HG02885 (cell line): ENCODE data around the gene KPTN.
A peak's percentile ranks its signal among the peaks of the same experiment; 100 is the strongest.

Experiments used
- ATAC-seq: cut with Tn5 transposase; IDR thresholded peaks from one replicate; pipeline ENCODE4 v1.9.1; 2021; ENCODE audit warnings: mild to moderate bottlenecking; ENCODE audit not compliant: unreplicated experiment, poor library complexity

KPTN gene

DNA sequence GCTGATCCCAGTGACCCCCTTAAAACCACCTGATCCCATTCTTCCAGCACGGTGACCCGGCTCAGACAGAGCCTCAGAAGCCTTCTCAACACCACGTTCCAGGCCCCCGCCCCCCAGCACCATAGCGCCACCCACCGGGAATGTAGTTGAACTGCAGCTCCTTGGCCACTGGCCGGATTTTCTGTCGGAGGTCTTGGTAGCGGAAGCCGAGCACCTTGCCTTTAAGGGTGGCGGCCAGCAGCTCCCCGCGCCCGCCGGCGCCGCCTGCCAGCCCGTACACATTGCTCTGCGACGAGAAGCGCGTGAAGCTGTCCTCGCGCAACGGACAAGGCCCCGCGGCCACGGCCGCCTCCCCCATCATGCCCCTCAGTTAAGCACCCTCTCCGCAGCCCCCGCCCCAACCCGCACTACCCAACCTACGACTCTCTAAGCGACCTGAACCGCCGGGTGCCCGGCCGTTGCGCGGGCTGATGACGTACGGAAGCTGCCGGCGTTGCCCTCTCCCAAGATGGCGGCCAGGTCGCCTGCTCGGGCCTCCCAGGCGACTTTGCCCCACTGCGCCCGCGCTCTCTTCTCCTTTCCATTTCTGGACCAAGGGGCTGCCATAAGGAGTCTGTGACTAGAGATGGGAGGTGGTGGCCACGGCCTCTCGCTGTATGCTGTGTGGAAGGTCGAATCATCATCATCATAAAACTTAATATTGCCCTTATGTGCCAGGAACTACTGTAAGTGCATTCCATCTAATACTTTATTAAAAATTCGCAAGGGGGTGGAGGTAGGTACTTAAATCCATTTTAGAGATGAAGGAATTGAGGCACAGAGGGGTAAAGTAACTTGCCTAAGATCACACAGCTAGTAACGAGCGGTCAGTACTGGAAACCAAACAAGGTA lies at the start of gene KPTN:
Gene KPTN, minus strand, starts transcription at position 420 of the 891 bp plus-strand sequence. Its CDS starts 59 bp downstream, at position 361.
- ATAC-seq, result peak; percentile 84

GRCh38 chr19:47531640-47532387 lies 47.8 kb upstream of the KPTN start:
- ATAC-seq, result no peak

DNA sequence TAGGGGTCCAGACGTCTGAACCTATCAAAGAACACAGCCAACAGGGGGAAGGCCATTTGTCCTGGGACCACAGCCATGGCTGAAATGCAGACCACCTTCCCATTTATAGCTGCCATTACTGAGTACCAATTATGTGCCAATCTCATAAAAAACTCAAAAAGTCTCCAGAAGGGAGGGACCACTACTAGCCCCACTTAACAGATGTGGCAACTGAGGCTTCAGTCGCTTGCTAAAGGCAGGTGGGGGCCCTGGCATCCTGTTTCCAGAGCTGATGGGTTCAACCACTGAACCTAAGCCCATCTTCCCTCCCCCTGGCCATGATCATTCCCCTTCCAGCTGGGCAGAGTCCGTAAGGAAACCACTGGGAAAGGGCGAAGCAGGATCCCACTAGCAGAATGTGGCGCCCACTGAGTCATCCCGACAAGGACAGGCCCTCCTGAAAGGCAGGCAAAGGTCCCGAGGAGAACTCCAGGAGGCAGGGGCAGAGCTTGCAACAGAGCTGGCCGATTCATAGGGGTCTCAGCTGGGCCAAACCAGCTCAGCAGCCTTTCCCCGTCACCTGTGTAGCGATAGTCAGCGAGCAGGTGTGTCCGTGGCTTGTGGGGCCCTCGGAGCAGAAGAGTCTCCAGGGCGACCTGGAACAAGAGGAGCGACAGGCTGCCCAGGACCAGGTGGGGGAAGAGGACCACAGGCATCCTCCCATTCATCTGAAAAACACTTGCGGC lies 45.2 kb upstream of the KPTN start:
- ATAC-seq, result no peak

GRCh38 chr19:47526798-47527197 lies 42.8 kb upstream of the KPTN start:
- no peak for ATAC-seq

GRCh38 chr19:47523473-47523872 lies 39.5 kb upstream of the KPTN start:
- no peak for ATAC-seq

DNA sequence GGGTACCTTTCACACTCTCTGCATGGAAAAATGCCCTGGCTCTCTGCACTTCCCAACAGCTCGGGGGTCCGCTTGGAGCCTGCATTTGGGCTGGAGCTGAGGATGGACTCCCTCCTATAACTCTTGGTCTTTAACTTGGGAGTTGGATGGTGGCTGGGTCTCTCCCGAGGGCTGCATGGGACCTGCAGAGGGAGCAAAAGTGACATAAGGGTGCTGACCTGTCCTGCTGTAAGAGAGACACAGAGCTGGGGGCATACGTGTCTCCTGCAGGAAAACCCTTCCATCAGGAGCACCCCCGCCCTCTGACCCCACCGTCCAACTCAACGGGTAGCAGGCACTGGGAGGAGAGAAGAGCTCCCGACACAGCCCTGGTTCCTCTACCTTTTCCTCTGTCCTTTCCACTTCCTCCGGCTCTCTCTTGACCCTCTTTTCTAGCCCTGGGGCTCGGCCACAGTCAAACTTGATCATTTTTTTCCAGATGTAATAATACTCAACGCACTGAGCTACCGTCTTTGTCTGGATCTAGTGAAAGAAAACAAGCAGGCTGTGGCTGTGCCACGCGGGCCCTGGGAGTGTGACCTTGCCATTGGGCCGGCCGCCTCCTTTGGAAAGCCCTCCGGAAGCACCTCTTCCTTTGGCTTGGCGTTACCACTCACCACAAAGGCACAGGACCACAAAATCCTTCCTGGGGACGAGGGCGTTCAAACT lies 37.6 kb upstream of the KPTN start:
- ATAC-seq, result no peak

GRCh38 chr19:47520839-47521238 lies 36.8 kb upstream of the KPTN start:
- ATAC-seq, result no peak

DNA sequence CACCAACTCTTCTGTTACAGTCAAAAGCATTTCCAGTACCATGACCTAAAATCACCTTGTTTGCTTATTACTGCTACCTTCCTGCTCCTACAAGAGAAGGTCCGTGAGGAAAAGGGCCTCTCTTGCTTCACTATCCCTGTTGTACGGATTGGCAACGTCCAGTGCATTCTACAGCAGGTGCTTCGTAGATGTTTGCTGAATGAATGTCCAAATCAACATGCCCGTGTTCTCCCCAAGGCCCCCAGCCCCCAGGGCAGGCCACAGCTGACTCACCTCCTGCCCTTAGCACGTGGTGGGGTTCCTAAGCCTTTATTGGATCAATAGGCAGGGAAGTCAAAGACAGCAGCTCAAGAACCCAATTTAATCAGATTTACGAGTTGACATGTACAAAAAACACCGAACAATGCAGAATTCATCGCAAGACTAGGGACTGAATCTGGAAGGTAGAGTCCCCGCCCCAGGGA lies 36.4 kb upstream of the KPTN start:
- no peak for ATAC-seq

DNA sequence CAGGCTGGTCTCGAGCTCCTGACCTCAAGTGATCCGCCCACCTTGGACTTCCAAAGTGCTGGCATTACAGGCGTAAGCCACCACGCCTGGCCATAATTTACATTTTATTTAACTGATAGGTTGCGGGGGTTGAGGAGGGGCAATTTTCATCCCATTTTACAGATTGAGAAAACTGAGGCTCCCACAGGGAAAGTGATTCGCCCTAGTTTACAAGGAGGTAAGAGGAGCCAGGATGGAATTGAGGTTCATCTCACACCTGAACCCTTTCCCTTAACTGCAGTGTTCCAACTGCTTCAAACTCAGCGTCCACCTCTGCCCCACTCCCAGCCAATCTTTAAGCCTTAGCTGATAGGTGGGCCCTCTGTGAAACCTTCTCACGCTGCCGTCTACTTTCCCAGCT lies 34.8 kb upstream of the KPTN start:
- ATAC-seq, result no peak

DNA sequence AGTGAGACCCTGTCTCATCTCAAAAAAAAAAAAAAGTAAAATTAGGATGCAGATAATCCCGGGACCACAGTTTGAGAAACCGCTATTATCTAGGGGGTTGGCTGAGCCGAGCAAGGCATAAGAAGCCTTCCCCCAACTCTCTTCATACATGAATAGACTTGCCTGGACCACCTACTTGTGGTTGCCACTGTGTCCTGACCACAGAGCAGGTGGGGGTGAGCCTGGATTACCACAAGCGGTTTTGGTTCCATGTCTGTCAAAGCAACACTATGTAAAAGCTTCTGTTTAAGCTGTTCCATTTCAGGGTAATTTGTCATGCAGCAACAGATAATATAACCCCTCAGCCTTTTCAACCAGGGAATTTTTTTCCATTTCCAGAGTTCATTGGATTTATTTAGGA lies 34.1 kb upstream of the KPTN start:
- ATAC-seq, result peak; percentile 24

DNA sequence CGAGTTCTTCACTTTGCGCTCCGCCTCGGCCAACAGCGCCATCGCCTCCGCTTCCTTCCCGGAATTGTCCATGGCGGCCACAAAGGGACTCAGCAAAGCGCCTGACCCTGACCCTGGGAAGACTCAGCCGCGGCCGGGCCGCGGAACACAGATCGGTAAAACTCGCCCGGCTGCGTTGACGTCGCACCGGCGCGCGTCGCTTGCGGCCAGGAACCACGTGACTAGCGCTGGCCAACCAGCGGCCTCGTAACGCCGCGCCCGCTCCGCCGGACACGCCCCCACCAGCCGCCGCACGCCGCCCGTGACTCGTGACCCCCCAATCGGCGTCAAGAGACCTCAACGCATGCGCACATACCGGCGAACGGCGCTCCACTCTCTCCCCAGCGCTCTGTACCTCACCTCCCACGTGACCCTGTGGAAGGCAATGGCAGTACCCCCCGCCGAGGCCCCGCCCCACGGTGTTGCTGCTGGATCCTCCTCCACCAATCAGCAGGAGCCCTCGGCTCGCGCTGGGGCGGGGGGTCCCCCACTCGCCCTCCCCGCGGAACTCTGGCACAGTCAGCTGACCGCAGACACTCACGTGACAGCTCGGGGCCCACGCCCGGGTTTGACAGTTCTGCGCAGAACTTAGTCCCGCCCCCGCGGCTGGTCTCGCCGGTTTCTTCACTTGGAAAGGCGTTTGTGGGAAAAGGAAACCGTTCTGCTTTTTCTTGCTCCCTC lies 31.0 kb upstream of the KPTN start, which contains the start of gene NAPA:
Gene NAPA, minus strand, starts transcription at position 195 of the 720 bp plus-strand sequence. Its CDS starts 123 bp downstream, at position 72.
- peak; percentile 86 for ATAC-seq

- peak; percentile 1 for ATAC-seq
These were observed 30.3 kb upstream of the KPTN start for GRCh38 chr19:47514151-47514868.

GRCh38 chr19:47512948-47513319 lies 28.9 kb upstream of the KPTN start:
- no peak for ATAC-seq

- ATAC-seq, result no peak
These were observed 28.3 kb upstream of the KPTN start for GRCh38 chr19:47512183-47512947.

- no peak for ATAC-seq
These were observed 27.7 kb upstream of the KPTN start for GRCh38 chr19:47511681-47512080.

- no peak for ATAC-seq
These were observed 27.1 kb upstream of the KPTN start for GRCh38 chr19:47511128-47511517.

DNA sequence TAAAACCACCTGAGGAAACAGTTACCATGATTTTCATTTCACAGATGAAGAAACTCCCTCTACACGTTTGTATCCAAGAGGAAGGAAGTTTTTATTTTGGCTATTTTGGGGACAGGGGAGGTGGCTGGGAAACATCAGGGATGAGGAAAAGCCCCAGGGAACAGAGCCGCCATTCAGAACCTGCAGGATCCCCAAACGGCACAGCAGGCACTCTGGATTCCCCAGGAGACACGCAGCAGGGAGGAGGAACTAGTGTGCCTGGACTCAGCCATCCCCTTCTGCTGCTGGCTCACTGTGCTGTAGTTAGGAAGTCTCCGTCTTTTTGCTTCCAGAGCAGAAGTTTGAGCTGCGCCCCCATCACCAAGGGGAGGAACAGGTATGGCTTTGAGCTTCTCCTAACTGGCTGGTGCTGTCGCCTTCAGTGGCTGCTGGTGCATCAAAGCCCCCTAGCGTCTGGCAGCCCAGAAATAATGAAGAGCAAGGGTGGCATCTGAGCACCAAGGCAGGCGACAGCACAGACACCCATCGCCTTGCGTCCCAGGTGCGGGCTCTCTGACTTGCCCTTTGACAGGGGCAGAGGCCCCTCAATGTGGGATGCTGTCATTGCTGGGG lies 26.6 kb upstream of the KPTN start:
- ATAC-seq, result no peak

GRCh38 chr19:47509973-47510372 lies 26.0 kb upstream of the KPTN start:
- no peak for ATAC-seq
